Stimulated activated CD4-positive, alpha-beta T cell treated with anti-CD3 and anti-CD28 coated beads, TNF-alpha, amount 100 ng/mL, for 24 hours (primary cell): ENCODE results near the gene PRKG2.

Source experiments
- DNase-seq, 3 experiments: peaks; one replicate each; pipeline ENCODE4 v3.0.0-alpha.2; 2020; ENCODE audit warnings: low read depth in 3 of 3

PRKG2 gene

GRCh38 chr4:81153714-81154323 lies 61.2 kb downstream of the PRKG2 start:
- peak in 1 of 3 experiments; percentile 2 for DNase-seq

- no peak for DNase-seq
Measured at GRCh38 chr4:81152839-81153713, 61.9 kb downstream of the PRKG2 start.

GRCh38 chr4:81149976-81150375 lies 65.0 kb downstream of the PRKG2 start:
- DNase-seq = no peak

- no peak for DNase-seq
Measured at GRCh38 chr4:81148576-81148975, 66.4 kb downstream of the PRKG2 start.

- DNase-seq = no peak
Measured at GRCh38 chr4:81146466-81146865, 68.6 kb downstream of the PRKG2 start.

GRCh38 chr4:81143183-81143582 lies 71.8 kb downstream of the PRKG2 start:
- no peak for DNase-seq

- DNase-seq = no peak
Measured at GRCh38 chr4:81142744-81143143, 72.3 kb downstream of the PRKG2 start.

GRCh38 chr4:81137894-81138293 lies 77.1 kb downstream of the PRKG2 start:
- DNase-seq = no peak

- DNase-seq = no peak
Measured at GRCh38 chr4:81137446-81137845, 77.6 kb downstream of the PRKG2 start.

- no peak for DNase-seq
Measured at GRCh38 chr4:81136161-81136905, 78.7 kb downstream of the PRKG2 start.

- DNase-seq = no peak
Measured at GRCh38 chr4:81135501-81135900, 79.5 kb downstream of the PRKG2 start.

GRCh38 chr4:81131563-81131962 lies 83.5 kb downstream of the PRKG2 start:
- DNase-seq = no peak

- DNase-seq = no peak
Measured at GRCh38 chr4:81131066-81131465, 84.0 kb downstream of the PRKG2 start.

- no peak for DNase-seq
Measured at GRCh38 chr4:81130569-81130968, 84.5 kb downstream of the PRKG2 start.

GRCh38 chr4:81120055-81120454 lies 95.0 kb downstream of the PRKG2 start:
- DNase-seq = no peak

- no peak for DNase-seq
Measured at GRCh38 chr4:81118086-81118485, 96.9 kb downstream of the PRKG2 start.

GRCh38 chr4:81116566-81116965 lies 98.5 kb downstream of the PRKG2 start:
- no peak for DNase-seq

GRCh38 chr4:81113024-81113423 lies 102.0 kb downstream of the PRKG2 start:
- DNase-seq = no peak

GRCh38 chr4:81109356-81109755 lies 105.7 kb downstream of the PRKG2 start:
- no peak for DNase-seq

- DNase-seq = no peak
Measured at GRCh38 chr4:81106150-81106549, 108.9 kb downstream of the PRKG2 start.

GRCh38 chr4:81102107-81102506 lies 112.9 kb downstream of the PRKG2 start:
- no peak for DNase-seq

GRCh38 chr4:81096566-81096965 lies 118.5 kb downstream of the PRKG2 start:
- no peak for DNase-seq

GRCh38 chr4:81095389-81095788 lies 119.6 kb downstream of the PRKG2 start:
- DNase-seq = no peak
